Upper lobe of right lung (tissue), 1 donor: ENCODE results near the gene PSMD3. TPM values are rescaled to one million over a fixed set of nuclear protein-coding genes. Genes with fewer than 3 reads are reported as not detected.
A peak's percentile ranks its signal among the peaks of the same experiment; 100 is the strongest.

Experiments
- ATAC-seq: fragments of 200-7000 bp; cut with Tn5 transposase; one replicate; pipeline ENCODE4 v1.9.1; 2020; ENCODE audit warnings: mild to moderate bottlenecking, moderate library complexity
- DNase-seq: peaks from one replicate; pipeline ENCODE4 v3.0.0-alpha.2; 2020
- H3K27ac ChIP-seq: fragments of 200-600 bp; one replicate; pipeline ENCODE4 v1.8.0; 2022
- H3K27me3 ChIP-seq: fragments of 200-600 bp; one replicate; pipeline ENCODE4 v1.8.0; 2022; ENCODE audit warnings: mild to moderate bottlenecking
- H3K36me3 ChIP-seq: fragments of 200-600 bp; one replicate; pipeline ENCODE4 v1.8.0; 2022
- H3K4me1 ChIP-seq: fragments of 200-600 bp; one replicate; pipeline ENCODE4 v1.8.0; 2022
- H3K4me3 ChIP-seq: fragments of 200-600 bp; one replicate; pipeline ENCODE4 v1.8.0; 2022; ENCODE audit warnings: mild to moderate bottlenecking
- H3K9me3 ChIP-seq: fragments of 200-600 bp; one replicate; pipeline ENCODE4 v1.8.0; 2022
- CTCF ChIP-seq: fragments of 200-600 bp; IDR thresholded peaks from one replicate; pipeline ENCODE4 v1.8.0; 2022; ENCODE audit warnings: antibody characterized with exemption
- intact Hi-C: fragments of 100-400 bp; cut with DNase I; formaldehyde crosslinking; loops from one replicate; pipeline ENCODE4 v1.11.0; 2022
- total RNA-seq: library from RNA; stranded (reverse); fragmentation: NEBNext Ultra II Directional; extraction: Animal tissue kit (Norgen Biotek cat#: 25700); gene quantifications from one replicate; pipeline ENCODE4 v1.2.1, GENCODE V29; 2021
- donor health status: DM: no; HTN: yes; CAD: no; lungs with severe emphysema.

Gene PSMD3
- total RNA-seq, 1 donor from 2014 or later = 73.6 TPM

GRCh38 chr17:39975801-39976200 is 4.8 kb upstream of the PSMD3 start:
- Histone ChIP-seq H3K9me3 (no peaks in the 10 kb centered on the region), H3K4me3 (no peak overlapping the region), H3K36me3 (no peaks in the 10 kb centered on the region), H3K27ac (no peak overlapping the region), H3K27me3 (no peaks in the 10 kb centered on the region), H3K4me1 (peaks cover 10% of the 10 kb centered on the region)
- intact Hi-C loops = no loop called here
- DNase-seq = no peak
- no peak for TF ChIP-seq CTCF
- ATAC-seq = no peak

DNA sequence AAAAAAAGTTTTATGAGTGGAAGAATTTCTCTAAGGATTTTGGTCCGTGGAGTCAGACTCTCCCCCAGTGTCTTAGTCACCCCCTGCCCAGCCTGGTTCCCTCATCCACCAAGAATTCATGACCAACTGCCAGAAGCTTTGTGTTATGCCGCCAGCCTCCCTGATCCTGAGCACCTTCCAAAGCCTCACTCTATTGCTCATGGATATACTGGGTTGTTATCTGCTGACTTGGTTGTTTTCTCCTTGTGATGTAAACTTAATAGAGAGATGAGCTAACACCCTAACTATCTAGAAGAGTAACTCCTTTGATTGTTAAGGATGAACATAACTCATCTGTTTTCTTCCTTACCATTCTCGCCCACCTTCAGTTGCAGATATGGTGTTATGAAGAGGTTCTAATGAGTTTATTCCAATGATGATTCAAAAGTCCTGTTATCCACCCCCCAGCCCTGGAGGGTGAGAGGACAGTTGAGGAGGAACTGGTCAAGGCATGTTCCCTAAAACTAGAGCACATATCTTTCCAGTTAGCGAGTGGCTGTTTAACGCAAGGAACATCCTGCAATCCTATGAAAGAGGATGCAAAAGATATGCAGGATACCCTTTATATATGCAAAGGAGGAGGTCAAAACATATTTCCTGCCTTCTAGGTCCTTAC is 1.5 kb upstream of the PSMD3 start:
- Histone ChIP-seq H3K27ac (no peak overlapping the region), H3K9me3 (no peaks in the 10 kb centered on the region), H3K27me3 (no peaks in the 10 kb centered on the region), H3K4me3 (no peak overlapping the region), H3K36me3 (peaks cover 8% of the 10 kb centered on the region), H3K4me1 (peaks cover 30% of the 10 kb centered on the region)
- no peak for ATAC-seq
- intact Hi-C loops = no loop called here
- no peak for TF ChIP-seq CTCF
- no peak for DNase-seq

DNA sequence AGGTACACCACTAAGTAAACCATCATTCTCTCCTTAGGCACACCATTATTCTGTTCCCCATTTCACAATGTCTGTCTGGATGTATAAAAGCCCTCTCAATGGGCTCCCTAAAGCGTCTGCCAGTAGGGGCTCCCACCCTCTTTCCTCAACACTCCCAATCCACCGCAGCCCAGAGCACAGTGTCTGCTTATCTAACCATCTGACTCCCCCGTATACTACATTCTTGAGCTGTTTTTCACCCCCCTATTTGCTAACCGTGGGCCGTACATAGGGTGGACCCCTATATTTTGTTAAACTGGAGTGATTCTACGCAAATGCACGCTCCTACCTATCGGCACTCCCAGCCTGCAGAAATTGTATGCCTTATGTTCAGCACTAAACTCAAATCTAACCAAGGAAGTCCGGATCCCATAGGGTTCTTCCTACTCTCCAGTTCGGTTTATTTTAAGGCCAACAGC is 685 bp upstream of the PSMD3 start:
- Histone ChIP-seq H3K9me3 (no peaks in the 10 kb centered on the region), H3K27me3 (no peaks in the 10 kb centered on the region), H3K4me3 (peak overlapping the region; percentile 95), H3K27ac (peak overlapping the region; percentile 95), H3K4me1 (peaks cover 30% of the 10 kb centered on the region), H3K36me3 (peaks cover 16% of the 10 kb centered on the region)
- peak; percentile 1 for ATAC-seq
- peak; percentile 7 for TF ChIP-seq CTCF
- intact Hi-C loops = no loop called here
- DNase-seq = no peak

DNA sequence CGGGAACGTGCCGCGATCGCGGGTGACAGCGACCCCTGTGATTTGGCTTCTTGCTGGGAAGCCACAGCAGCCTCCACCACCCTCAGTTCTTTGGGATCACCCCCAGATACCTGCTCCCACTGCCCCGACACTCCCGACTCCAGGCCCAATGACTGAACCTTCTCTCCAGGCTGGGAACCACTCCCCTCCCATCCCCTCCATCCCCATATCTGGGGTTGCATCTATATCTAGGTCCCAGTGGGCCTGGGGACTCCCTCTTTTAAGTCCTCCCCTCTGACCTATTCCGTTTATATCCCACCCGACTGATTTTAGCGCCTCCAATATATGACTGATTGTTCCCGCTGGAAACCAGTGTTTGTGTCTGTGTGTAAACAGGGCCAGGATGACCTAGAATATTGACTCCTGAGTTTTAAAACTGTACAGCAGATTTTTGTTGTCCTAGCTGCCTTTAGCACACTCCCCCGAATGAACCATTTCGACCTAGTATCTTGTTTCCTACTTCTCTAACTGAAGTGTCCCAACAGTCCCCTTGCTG is 667 bp downstream of the PSMD3 start:
- peak overlapping the region; percentile 95 for H3K27ac ChIP-seq
- H3K9me3 ChIP-seq = no peaks in the 10 kb centered on the region
- no peak for TF ChIP-seq CTCF
- peak overlapping the region; percentile 95 for H3K4me3 ChIP-seq
- peaks cover 30% of the 10 kb centered on the region for H3K36me3 ChIP-seq
- no peaks in the 10 kb centered on the region for H3K27me3 ChIP-seq
- no peak for DNase-seq
- ATAC-seq = peak; percentile 0
- H3K4me1 ChIP-seq = peaks cover 30% of the 10 kb centered on the region
- intact Hi-C loops = no loop called here

DNA sequence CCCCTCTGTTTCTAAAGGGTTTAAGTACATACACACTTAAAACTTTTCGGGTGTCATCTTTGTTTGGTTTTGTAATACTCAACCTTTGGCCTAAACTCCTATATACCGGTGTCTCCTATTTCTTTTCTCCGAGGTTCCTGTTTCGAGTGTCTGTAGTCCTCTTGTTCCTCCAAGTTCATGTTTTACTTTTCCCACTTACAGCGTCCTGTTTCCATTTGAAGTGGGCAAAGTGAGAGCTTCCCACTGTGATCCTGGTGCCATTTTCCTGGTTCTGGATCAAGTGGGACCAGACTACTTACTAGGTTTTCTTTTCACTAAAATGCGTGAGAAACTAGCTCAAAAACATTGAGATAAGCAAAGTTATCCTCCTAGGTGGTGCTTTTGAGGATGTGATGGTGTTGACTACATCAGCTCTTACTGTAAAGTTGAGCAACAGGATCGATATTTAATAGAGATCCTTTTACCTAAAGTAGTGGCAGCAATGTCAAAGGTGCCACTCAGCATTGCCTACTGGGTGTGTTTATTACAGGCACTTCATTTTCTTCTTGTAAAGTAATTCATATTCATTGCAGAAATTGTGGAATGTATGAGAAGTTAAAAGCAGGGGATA is 1.3 kb downstream of the PSMD3 start:
- no peak for TF ChIP-seq CTCF
- Histone ChIP-seq H3K27ac (peak overlapping the region; percentile 95), H3K27me3 (no peaks in the 10 kb centered on the region), H3K36me3 (peaks cover 36% of the 10 kb centered on the region), H3K9me3 (no peaks in the 10 kb centered on the region), H3K4me3 (peak overlapping the region; percentile 95), H3K4me1 (peaks cover 30% of the 10 kb centered on the region)
- ATAC-seq (no peak), DNase-seq (no peak)
- intact Hi-C loops = no loop called here
